PFSK-1 (cell line): Measurements from ENCODE around the gene SLC9B2.

Source experiments
- FOXP2 ChIP-seq: optimal IDR thresholded peaks from 2 replicates; pipeline ENCODE3; 2011; ENCODE audit warnings: borderline replicate concordance, control low read depth, inconsistent platforms; ENCODE audit not compliant: insufficient read depth; ENCODE audit errors: extremely low read length, extremely low read depth
- POLR2AphosphoS5 ChIP-seq: IDR thresholded peaks from 2 replicates; pipeline ENCODE4 v1.6.1; 2012; ENCODE audit warnings: low read depth, mild to moderate bottlenecking, control low read depth, low read length, moderate library complexity
- TAF1 ChIP-seq: IDR thresholded peaks from 2 replicates; pipeline ENCODE4 v1.6.1; 2012; ENCODE audit warnings: low read length, control low read depth, borderline replicate concordance; ENCODE audit not compliant: insufficient read depth
- TF ChIP-seq, protein P1 (sequence below), 2 experiments: IDR thresholded peaks; 2 replicates each; pipeline versions ENCODE4 v1.6.1 to v1.8.0; 2011 to 2012; ENCODE audit warnings: low read depth in 2 of 2, low read length in 2 of 2, control low read depth in 1 of 2, inconsistent platforms in 1 of 2, mild to moderate bottlenecking in 1 of 2, moderate library complexity in 1 of 2; ENCODE audit not compliant: insufficient read depth in 1 of 2

DNA sequence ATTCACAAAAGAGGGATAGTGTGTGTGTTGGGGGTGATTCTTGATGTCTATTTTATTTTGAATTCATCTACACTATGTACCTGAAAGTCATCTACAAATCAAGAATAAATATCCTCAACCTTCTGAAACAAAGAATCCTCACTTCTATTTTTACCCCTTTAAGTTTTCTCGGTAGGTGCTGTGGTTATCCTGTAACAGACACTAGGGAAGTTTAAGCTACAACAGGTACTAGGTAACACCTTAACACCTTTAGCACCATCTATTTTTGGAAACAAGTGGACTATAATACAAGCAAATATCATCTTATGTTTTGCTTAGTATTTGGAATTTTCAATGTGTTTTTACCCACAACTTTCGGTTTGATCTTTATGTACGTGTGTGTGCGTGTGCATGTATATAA, 35.0 kb upstream of the SLC9B2 start:
- TF ChIP-seq FOXP2: no peak
- TF ChIP-seq, protein P1, sequence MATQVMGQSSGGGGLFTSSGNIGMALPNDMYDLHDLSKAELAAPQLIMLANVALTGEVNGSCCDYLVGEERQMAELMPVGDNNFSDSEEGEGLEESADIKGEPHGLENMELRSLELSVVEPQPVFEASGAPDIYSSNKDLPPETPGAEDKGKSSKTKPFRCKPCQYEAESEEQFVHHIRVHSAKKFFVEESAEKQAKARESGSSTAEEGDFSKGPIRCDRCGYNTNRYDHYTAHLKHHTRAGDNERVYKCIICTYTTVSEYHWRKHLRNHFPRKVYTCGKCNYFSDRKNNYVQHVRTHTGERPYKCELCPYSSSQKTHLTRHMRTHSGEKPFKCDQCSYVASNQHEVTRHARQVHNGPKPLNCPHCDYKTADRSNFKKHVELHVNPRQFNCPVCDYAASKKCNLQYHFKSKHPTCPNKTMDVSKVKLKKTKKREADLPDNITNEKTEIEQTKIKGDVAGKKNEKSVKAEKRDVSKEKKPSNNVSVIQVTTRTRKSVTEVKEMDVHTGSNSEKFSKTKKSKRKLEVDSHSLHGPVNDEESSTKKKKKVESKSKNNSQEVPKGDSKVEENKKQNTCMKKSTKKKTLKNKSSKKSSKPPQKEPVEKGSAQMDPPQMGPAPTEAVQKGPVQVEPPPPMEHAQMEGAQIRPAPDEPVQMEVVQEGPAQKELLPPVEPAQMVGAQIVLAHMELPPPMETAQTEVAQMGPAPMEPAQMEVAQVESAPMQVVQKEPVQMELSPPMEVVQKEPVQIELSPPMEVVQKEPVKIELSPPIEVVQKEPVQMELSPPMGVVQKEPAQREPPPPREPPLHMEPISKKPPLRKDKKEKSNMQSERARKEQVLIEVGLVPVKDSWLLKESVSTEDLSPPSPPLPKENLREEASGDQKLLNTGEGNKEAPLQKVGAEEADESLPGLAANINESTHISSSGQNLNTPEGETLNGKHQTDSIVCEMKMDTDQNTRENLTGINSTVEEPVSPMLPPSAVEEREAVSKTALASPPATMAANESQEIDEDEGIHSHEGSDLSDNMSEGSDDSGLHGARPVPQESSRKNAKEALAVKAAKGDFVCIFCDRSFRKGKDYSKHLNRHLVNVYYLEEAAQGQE (IDR thresholded peaks at IDR 0.05; ENCODE audit: insufficient read depth in 1 of 2, low read depth in 2 of 2, low read length in 2 of 2): no peak
- no peak for TF ChIP-seq TAF1
- no peak for TF ChIP-seq POLR2AphosphoS5
